T1000 (cell line): ENCODE measurements around the gene ADAM23.

Source experiments
- DNase-seq: peaks from one replicate; lab custom pipeline; 2025; ENCODE audit warnings: mixed read lengths; lab: John Stamatoyannopoulos, UW

Gene ADAM23

DNA sequence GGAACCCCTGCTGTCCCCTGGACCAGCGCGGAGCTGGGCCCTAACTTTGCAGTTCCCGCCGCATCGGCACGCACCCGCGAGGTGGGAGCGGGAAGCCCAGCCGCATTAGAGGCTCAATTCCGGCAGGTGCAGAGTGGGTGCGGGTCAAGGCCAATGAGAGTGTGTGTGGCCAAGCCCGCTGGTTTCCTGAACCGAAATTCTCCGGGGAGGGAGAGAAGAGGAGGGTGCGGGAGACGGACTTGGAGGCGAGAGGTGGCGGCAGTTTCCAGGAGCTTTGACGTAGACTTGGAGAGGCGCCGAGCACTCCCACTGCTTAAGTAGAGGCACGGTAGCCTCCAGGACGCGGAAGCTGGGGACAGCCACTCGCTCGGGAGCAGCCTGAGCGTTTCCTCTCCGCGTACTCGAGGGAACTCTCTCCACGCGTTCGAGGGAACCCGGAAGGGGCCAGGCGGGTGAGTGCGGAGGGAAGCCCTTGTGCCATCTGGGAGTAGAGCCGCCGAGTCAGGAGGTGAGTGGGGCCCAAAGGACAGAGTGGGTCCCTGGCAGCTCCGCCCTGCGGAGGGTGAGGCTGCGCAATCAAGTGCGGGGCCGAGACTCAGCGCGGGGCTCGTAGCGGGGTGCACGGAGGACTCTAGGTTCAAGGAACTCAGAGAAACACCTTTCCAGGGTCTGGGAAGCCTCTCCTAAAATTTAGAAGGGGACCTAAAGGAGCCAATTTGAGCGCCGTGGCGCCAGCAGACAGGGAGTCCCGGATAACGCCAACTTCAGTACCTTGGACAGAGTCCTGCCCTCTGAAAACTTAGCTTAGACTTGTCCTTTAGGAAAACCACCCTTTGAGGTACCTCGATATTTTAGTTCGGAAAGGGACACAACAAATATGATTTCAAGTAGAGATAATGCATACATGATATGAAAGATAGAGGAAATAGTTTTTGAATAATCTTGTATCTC lies 199.0 kb downstream of the ADAM23 start, which contains the start of gene FAM237A:
Gene FAM237A, plus strand, starts transcription at position 413 of the 951 bp plus-strand sequence. CDS start 1,750 bp downstream, outside the sequence.
- peak; percentile 9 for DNase-seq

GRCh38 chr2:206647985-206648384 lies 204.7 kb downstream of the ADAM23 start:
- DNase-seq, result no peak

- DNase-seq, result no peak
These were observed 213.8 kb downstream of the ADAM23 start for GRCh38 chr2:206657087-206657486.

DNA sequence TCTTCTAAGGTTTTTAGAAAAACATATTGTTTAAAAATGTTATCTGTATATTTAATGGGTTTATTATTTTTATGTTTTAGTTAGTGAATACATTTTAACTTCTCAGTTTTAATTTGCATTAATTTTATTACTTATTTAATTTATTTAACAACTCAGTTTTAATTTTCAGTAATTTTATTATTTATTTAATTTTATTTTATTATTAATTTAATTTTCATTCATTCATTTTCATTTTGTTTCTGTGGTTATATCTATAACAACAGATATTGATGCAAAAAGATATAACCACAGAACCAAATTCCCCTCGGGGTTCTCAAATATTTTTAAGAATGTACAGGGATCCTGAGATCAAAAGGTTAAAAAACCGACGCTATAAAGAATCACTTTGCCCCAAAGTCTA lies 221.9 kb downstream of the ADAM23 start:
- no peak for DNase-seq
